Activated T-cell treated with anti-CD3 and anti-CD28 coated beads, Interleukin-2, amount 50 U/mL, for 1 hour (primary cell): ENCODE data around the gene PPP3CA.

ENCODE experiments used
- DNase-seq: peaks from one replicate; pipeline ENCODE4 v3.0.0-alpha.2; 2020

Gene PPP3CA

GRCh38 chr4:101286663-101287062, 60.7 kb downstream of the PPP3CA start:
- no peak for DNase-seq

DNA sequence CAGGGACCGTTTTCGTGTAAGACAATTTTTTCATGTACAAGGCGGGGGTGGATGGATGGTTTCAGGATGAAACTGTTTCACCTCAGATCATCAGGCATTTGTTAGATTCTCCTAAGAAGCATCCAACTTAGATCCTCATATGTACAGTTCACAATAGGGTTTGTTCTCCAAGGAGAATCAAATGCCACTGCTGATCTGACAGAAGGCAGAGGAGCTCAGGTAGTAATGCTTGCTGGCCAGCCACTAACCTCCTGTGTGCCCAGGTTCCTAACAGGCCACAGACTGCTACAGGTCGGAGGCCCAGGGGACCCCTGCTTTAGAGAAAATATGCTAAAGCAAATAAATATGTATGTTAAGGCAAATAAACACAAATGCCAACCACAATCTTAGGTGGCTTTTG, 61.3 kb downstream of the PPP3CA start:
- no peak for DNase-seq

GRCh38 chr4:101284546-101284945, 62.8 kb downstream of the PPP3CA start:
- no peak for DNase-seq

DNA sequence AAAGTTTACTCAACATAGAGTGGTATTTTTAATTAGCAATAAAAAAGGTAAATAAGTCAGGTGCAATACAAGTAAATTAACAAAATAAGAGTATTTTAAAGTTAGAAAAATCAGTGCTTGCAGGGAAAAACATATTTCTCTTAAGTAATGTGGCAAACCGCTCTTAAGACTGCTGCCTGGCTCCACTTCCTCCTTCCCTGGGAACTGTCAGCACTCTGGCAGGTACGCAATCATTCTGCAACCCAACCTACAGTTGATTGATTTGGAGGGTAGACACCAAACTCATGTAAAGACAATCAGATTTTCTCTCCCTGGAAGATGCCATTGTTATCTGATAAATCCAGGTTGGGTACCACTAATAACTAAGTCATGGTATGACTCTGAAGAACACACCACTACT, 63.9 kb downstream of the PPP3CA start:
- no peak for DNase-seq

GRCh38 chr4:101282076-101282844, 65.1 kb downstream of the PPP3CA start:
- DNase-seq: no peak

DNA sequence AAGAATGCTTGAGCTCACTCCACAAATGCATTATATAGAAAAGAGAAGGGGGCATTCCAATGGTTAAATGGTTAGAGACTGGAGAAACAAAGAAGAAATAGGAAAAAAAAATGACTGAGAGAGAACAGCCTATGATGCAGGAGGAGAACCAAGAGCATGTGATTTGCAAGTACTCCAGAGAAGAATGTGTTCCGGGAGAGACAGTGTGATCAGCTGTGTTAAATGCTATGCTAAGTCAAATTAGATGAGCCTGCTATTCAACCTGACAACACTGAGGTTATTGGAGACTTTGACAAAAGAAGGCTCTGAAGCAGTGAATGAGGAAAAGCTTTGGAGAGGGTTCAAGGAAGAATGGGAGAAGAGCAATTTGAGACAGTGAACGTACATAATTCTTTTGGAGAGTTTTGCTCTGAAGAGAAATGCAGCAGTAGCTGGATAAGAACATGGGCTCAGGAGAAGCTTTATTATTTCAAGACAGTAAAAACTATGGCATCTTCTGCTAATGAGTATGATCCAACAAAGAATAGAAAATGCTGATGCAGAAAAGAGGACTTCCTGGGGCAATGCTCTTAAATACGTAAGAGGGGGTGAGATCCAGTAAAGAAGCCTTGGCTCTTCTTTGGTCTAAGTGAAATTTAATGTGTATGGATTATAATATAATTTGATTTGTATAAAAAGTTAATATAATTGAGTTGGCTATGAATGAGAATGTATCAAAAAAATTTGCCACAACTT, 66.3 kb downstream of the PPP3CA start:
- DNase-seq: no peak

DNA sequence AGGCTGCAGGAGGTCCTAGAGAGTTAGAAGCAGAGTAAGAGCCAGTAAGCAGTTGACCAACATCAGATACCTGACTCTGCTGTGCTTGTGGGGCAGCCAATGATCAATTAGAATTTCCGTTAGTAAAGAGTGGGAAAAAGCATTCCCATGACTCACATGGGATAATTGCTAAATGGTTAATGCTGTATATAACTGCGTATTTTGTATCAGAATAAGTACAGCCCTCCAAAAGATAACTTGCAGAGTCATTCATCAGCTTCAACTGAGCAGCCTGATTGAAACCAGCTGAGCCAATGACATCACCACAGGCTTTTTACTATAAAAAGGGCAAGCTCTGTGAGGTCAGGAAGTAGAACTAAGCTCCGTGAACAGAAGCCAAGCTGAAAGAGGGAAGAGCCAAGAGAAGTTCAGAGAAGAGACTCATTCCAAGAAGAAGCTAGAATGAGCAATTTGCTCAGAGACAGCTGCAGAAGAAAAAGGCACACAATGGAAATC, 67.9 kb downstream of the PPP3CA start:
- no peak for DNase-seq

DNA sequence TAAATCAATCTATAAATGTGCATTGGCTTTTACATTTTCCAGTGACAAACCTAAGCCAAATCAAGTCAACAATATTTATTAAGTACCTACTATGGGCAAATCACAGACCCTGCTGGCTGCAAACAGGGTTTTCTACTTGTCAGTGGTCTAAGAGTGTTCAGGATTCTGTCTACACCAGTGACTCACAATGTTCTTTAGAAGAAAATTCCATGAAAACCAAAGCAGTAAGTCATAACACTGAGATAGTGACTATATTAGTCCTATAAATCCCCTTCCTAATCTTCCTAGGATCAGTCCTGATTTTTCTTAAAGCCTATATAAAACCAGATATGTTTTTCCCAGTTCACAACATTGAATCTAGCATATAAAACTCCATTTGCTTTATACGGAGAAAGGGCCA, 69.7 kb downstream of the PPP3CA start:
- no peak for DNase-seq

DNA sequence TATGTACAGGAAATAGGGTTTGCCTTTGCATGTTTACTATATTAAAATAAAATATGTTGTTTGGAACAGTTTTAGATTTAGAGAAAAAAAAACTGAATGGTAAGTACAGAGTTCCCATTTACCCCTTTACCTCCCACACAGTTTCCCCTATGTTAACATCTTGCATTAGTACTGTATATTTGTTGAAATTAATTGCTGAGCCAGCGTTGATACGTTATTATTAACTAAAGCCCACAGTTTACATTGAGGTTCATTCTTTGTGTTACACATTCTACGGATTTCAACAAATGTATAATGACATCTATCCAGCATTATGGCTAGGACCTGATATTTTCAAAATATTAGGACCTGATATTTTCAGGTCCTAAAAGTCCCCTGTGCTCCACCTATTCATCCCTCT, 70.7 kb downstream of the PPP3CA start:
- no peak for DNase-seq

DNA sequence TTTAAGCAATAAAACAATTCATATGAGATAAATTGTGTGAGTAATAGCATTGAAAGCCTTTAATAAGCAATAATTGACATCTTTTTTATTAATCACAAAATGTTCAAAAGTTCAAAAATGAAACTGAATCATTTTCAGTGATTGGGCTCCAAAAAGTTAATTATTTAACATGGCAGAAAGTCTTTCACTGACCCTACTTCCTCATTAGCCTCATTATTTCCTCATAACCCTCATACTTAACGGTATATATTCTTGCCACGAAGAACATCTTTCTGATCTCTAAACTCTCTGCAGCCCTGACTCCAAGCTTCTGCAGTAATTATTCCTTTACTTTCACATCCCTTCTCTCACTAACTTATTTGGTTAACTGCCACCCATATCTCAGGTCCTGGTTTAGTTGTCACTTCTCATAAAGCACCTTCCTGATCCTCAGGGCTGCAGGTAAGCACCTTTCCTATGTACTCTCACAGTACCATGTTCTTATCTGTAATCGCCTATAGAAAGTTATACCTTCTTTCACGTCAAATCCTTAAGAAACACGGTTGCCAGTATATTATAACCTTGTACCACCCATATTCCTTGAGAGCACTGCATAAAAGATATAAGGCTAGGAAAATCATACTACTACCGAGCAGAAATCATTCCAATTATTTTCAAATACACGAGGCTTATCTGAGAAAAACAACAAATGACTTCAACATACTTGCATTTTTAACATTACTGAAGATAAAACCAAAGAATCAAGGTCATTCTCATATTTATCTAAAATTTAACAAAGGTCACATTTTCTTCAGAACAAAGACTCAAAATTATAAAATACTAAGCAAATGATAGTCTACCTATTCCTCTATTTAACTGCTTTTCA, 72.2 kb downstream of the PPP3CA start:
- no peak for DNase-seq

DNA sequence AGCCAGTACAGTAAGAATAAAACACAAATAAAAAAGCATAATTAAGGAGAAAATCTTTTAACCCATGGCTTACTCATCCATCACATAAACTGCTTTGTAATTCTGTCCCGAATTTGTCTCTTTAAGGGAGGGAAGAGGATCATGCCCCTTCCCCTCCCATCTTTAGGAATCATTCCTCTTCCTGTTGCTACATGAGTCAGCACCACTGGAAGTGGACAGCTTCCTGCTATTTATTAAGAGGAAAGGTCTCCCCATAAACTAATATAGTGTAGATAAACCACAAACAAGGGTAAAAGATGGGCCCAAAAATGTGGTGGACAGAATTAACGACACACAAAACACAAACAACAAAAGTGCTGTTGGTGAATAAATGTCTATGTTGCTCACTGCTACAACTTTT, 75.8 kb downstream of the PPP3CA start:
- no peak for DNase-seq

- no peak for DNase-seq
These were observed 77.6 kb downstream of the PPP3CA start for GRCh38 chr4:101269682-101270081.

- no peak for DNase-seq
These were observed 81.5 kb downstream of the PPP3CA start for GRCh38 chr4:101265816-101266172.

DNA sequence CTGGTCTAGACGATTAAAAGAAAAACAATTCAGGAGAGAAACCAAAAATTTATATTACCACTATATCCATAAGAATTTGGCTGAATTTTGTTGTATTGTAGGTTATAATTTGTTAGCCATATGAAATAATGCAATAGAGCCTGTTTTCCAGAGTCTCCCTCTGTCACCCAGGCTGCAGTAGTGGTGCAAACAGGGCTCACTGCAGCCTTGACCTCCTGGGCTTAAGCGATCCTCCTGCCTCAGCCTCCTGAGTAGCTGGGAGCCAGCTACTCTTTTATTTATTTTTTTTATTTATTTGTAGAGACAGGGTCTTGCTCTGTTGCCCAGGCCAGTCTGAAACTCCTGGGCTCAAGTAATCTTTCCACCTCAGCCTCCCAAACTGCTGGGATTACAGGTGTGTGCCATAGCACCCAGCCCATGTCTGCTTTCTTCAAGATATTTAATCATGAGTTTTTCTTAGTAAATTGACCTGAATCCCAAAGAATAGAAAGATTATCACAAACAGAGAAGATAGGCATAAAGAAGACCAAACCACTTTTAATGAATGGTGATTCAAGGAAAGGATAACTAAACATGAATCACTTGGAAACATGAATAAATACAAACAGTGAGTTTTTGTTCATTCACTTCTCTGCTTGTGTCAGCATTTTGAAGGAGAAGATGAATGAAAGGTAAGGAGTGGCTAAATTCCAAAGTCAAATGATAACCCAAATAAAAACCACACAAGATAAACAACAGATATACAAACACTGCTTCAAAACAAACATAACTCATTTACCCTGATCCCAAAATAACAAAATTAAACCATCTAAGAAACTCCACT, 82.1 kb downstream of the PPP3CA start:
- DNase-seq: no peak

DNA sequence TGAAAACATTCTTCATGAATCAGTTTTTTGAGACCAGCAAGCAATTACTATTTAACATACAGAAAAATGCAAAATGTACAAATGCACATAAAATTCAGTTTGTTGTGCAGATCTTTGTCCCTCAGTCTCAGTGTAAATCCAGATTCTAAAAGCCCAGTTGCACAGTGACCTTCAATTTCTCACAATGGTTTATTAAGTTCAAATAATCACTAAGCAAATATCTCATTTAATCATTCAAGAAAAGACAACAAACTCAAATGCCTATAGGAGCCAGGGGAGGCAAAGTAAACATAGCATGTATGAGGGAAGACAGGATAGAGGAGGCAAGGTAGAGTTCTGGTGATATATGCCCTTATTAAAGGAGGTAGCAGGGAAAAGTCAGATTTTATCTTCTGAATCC, 82.8 kb downstream of the PPP3CA start:
- DNase-seq: no peak

GRCh38 chr4:101262683-101263082, 84.6 kb downstream of the PPP3CA start:
- no peak for DNase-seq

GRCh38 chr4:101259876-101260275, 87.5 kb downstream of the PPP3CA start:
- DNase-seq: no peak

DNA sequence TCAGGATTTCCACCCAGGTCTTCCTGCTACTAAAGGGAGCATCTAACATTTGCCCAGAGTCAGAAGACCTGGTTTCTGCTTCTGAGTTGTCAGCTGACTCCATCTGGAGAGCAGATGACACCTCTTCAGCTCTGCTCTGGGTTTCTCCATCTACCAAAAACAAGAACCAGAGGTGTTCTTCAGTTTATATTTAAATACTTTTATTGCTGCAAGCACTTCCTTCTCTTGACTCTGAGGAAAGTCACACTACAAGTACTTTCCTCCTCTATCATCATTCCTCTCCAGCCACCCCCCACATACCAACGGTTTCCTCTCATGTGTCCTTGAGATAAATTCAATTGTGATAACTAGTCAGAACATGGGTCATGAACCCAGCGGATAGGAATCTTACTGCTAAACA, 88.4 kb downstream of the PPP3CA start:
- no peak for DNase-seq

GRCh38 chr4:101256222-101256621, 91.1 kb downstream of the PPP3CA start:
- DNase-seq: no peak

GRCh38 chr4:101254776-101255175, 92.5 kb downstream of the PPP3CA start:
- no peak for DNase-seq

DNA sequence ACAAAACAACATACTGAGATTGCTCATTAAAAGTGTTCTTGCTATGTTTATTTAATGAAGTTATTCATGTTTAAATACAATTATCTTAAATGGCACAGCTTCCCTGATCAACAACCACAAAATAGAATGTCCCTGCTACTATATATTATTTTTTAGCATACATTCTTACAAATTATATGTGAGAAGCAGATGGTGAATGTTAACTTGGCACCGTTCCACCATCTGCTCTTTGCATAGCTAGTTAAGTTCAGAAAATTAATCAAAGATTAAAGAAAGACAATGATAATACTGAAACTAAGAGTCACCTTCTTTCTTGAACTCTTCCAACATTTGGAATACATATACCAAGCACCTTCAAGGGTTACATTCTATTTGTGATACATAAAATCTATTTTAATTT, 94.2 kb downstream of the PPP3CA start:
- DNase-seq: no peak

- DNase-seq: no peak
These were observed 94.6 kb downstream of the PPP3CA start for GRCh38 chr4:101252721-101253120.

GRCh38 chr4:101251261-101251660, 96.1 kb downstream of the PPP3CA start:
- DNase-seq: no peak
